ENCODE results near the gene XKRX. TPM values are rescaled to one million over a fixed set of nuclear protein-coding genes. Genes with fewer than 3 reads are reported as not detected.

The XKRX gene
- total RNA-seq (2021; ENCODE audit: unreplicated experiment) = 0.21 TPM
- 0.10 TPM for polyA plus RNA-seq (2012; ENCODE audit: insufficient read length)
- Bru-seq, nascent RNA = percentile 23 among the genes with signal in this experiment
- percentile 29 among the genes with signal in this experiment for BruChase-seq, experiment 1, labeled RNA remaining after a 2-hour chase
- BruChase-seq, experiment 2, labeled RNA remaining after a 6-hour chase = percentile 26 among the genes with signal in this experiment
- long read RNA-seq = 0 reads

- CTCF ChIA-PET = no interaction called here
- ATAC-seq = peak; percentile 86
- TF ChIP-seq CTCF (IDR thresholded peaks at IDR 0.05) (no peak), REST (IDR thresholded peaks at IDR 0.05; ENCODE audit: insufficient read depth in 1 of 2, low read depth in 2 of 2, low read length in 1 of 2) (no peak), TCF7L2 (IDR thresholded peaks at IDR 0.05; ENCODE audit: low read depth, low read length) (no peak; the same call in 1 of the 2 replicates), SIN3A (IDR thresholded peaks at IDR 0.05; ENCODE audit: borderline replicate concordance, insufficient read depth, low read depth, low read length) (no peak), POLR2AphosphoS5 (IDR thresholded peaks at IDR 0.05; ENCODE audit: low read depth, low read length) (no peak)
These were observed at the start of gene XKRX for GRCh38 chrX:100928660-100929613. Gene XKRX (minus strand): TSS chrX:100928917. CDS start chrX:100928304, 613 bp downstream.

GRCh38 chrX:100976211-100976610 is 47.5 kb upstream of the XKRX start:
- no peak for TF ChIP-seq TCF7L2 (IDR thresholded peaks at IDR 0.05; ENCODE audit: low read depth, low read length)
- TF ChIP-seq REST (IDR thresholded peaks at IDR 0.05; ENCODE audit: insufficient read depth in 1 of 2, low read depth in 2 of 2, low read length in 1 of 2) = no peak
- BruUV-seq (replicated peaks) = no TSS peak
- Histone ChIP-seq H3K27ac (ENCODE audit: low read length) (no peak overlapping the region), H3K4me3 (ENCODE audit: low read depth in 2 of 2, low read length in 2 of 2) (no peak overlapping the region), H3K9me3 (ENCODE audit: control insufficient read depth, insufficient read depth, low read depth, low read length) (no peaks in the 10 kb centered on the region), H3K27me3 (ENCODE audit: control insufficient read depth, insufficient read depth, low read length) (no peaks in the 10 kb centered on the region), H3K4me1 (ENCODE audit: control insufficient read depth, insufficient read depth, low read length) (no peaks in the 10 kb centered on the region), H3K36me3 (ENCODE audit: control insufficient read depth, insufficient read depth, low read length) (no peaks in the 10 kb centered on the region)
- ChIA-PET CTCF (no interaction called here), POLR2A (no interaction called here)
- in situ Hi-C loops (cut with HindIII; ENCODE audit: low pct_unique_long_range_greater_than_20kb, low sequenced_read_pairs) (no loop called here), intact Hi-C loops (cut with micrococcal nuclease; ENCODE audit: unreplicated experiment) (no loop called here)
- no peak for DNase-seq (ENCODE audit: low read depth, low spot score)
- no peak for ATAC-seq

More at GRCh38 chrX:100928660-100929613, at the start of gene XKRX:
- H3K4me1 ChIP-seq (ENCODE audit: control insufficient read depth, insufficient read depth, low read length) = peaks cover 3% of the 10 kb centered on the region
- H3K36me3 ChIP-seq (ENCODE audit: control insufficient read depth, insufficient read depth, low read length) = no peaks in the 10 kb centered on the region
- no TSS peak for BruUV-seq (replicated peaks)
- intact Hi-C loops (cut with micrococcal nuclease; ENCODE audit: unreplicated experiment) (no loop called here), in situ Hi-C loops (cut with HindIII; ENCODE audit: low pct_unique_long_range_greater_than_20kb, low sequenced_read_pairs) (no loop called here)
- POLR2A ChIA-PET = no interaction called here
- peaks cover 2% of the 10 kb centered on the region; the same call in 1 of the 2 replicates for H3K27me3 ChIP-seq (ENCODE audit: control insufficient read depth, insufficient read depth, low read length)
- no peak within 1 kb of the TSS for H3K27ac ChIP-seq (ENCODE audit: low read length)
- peak within 1 kb of the TSS; percentile 45 to 56 for H3K4me3 ChIP-seq (ENCODE audit: low read depth in 2 of 2, low read length in 2 of 2)
- DNase-seq (ENCODE audit: low read depth, low spot score) = peak; percentile 8
- H3K9me3 ChIP-seq (ENCODE audit: control insufficient read depth, insufficient read depth, low read depth, low read length) = no peaks in the 10 kb centered on the region

All from Panc1 (cell line).